ENCODE results near the gene CHRM5.

Gene CHRM5, protein sequence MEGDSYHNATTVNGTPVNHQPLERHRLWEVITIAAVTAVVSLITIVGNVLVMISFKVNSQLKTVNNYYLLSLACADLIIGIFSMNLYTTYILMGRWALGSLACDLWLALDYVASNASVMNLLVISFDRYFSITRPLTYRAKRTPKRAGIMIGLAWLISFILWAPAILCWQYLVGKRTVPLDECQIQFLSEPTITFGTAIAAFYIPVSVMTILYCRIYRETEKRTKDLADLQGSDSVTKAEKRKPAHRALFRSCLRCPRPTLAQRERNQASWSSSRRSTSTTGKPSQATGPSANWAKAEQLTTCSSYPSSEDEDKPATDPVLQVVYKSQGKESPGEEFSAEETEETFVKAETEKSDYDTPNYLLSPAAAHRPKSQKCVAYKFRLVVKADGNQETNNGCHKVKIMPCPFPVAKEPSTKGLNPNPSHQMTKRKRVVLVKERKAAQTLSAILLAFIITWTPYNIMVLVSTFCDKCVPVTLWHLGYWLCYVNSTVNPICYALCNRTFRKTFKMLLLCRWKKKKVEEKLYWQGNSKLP

DNA sequence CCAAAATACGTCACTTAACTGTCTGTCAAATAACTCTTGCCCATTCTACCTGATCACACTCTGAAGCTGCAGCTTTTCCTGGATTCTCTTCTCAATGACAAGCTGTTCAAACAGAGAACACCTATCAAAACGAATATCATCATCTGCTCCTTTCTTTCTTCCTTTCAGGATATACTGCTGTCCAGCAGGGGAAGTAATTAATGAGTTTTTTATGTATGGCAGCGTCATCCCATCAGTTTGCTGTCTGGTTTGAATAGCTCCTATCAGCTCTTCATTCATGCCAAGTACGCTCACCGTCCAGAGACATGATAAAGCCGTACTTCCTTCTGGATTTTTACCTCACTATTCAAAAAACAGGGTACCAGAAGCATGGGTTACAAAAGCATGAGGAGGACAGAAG, at the start of gene CHRM5:
Gene CHRM5, plus strand, starts transcription at position 274 of the 400 bp plus-strand sequence. CDS start 94,221 bp downstream, outside the sequence.
- no peak for DNase-seq

DNA sequence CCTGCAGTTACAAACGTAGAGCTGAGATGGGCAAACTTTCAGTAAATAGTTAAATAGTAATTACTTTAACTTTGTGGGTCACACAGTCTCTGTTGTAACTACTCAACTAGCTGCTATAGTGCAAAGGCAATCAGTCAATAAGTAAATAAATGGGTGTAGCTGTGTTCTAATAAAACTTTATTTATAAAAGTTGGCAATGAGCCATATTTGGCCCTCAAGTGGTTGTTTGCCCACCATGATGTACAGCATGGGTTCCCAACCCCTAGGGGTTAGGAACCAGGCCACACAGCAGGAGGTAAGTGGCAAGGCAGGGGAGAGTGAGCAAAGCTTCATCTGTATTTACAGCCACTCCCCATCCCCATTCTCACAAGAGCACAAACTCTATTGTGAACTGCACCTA, 44.9 kb upstream of the CHRM5 start:
- DNase-seq, result no peak

DNA sequence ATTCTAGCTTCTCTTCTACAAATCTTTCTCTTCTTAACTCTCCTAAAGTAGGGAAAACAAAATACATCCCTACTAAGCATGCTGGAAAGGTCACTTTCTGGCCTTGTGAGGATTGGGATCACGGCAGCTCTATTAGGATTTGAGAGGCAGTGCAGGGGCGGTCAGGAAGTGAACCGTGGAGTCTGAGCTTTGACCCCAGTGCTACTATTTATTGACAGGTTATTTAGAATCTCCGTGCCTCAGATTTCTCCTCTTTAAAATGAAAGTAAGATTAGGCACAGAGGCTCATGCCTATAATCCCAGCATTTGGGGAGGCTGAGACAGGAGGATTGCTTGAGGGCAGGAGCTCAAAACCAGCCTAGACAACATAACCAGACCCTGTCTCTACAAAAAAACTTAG, 42.0 kb upstream of the CHRM5 start:
- no peak for DNase-seq

DNA sequence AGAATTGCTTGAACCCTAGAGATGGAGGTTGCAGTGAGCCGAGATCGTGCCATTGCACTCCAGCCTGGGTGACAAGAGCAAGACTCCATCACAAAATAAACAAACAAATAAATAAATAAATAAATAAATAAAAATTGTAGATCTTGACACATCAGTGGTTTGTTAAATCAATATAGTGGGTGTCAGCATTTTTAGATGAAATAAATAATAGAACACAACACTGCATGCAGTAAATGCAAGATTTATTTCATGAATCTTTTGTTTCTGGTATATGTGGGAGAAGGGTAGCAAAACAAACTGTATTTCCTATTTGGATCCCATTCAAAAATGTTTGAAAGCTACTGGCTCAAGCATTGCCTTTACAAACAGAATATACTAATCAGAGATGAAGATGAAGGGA, 35.6 kb upstream of the CHRM5 start:
- no peak for DNase-seq

DNA sequence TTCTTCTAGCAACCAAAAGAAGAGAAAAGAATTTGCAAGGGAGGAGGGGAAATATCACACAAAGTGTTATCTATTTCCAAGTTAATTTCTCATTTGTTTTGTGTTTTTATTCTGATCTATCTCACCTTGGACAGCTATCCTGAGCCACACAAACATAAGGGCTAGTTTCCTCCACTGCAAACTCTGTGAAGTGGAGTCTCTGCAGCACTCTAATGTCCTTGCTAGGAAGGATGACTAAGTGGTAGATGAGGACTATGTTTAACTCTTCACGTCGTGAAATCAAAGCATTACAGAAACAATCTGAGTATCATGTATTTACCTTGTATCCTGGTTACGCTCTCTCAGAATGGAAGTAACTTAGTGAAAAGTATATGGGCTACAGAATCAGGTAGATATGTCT, 33.9 kb upstream of the CHRM5 start:
- DNase-seq, result no peak

DNA sequence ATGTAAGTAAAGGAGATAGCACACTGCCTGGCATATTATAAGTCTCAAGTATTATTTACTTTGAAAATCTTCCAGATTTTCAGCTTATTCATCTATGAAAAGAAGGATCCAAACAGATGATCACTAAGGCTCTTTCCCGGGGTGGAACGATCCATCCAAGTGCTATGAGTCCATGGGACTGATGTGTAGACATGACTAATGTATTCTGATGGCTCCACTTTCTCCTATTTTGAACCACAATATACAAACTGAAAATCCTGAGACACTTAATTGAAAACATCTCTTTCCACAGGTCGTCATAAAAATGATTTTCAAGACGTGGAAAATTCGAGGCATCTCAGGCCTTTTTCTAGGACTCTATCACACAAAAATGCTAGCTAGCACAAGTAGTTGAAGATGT, 33.4 kb upstream of the CHRM5 start:
- no peak for DNase-seq

DNA sequence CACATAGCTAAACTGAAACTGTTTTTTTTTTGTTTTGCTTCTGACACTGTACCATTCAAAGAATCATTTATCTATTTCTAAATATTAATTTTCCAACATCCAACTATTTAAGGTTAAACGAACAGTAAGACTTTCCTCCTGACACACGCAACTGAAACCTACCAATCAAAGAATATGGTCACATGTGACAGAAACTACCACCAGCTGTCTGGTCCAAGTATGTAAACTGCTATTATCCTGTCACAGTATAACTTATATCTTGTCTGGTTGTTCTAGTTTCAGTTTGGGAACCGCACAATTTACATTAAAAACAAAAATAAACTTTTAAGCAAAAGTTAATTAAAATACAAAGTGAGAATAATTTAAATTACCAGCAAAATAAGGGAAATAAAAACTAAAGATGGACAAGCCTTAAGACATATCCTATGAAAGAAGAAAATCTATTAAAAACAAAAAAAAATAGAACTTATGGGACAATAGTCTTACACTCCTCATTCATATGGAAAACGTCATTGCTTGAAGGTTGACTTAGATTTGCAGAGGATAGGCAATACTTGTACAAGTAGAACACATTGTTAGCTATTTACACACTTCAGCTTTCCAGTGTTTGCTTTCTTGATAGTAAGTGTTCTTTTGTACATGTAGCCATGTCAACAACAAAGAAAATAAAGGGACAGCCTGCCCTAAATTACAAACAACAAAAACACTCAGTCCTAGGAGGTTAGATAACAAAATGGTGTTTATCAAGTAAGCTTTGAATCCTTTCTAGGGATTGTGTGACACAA, 26.8 kb upstream of the CHRM5 start:
- DNase-seq, result no peak

DNA sequence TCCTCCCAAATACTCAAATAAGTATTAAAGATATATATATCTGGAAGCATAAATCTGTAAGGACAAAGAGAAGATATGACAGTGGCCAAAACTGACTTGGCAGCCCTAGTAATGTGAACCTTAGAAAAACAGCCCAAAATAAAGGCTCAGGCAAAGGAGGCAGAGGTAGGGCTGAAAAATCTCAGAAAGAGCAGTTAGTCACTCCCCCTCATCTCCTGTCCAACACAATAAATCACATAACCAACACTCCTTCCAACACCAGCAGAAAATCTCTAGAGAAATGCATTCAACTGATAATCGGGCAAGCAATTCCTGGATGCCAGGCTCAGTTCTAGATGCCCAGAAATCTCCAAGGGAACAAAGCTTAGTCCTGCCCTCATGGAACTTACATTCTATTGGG, 22.1 kb upstream of the CHRM5 start:
- no peak for DNase-seq

DNA sequence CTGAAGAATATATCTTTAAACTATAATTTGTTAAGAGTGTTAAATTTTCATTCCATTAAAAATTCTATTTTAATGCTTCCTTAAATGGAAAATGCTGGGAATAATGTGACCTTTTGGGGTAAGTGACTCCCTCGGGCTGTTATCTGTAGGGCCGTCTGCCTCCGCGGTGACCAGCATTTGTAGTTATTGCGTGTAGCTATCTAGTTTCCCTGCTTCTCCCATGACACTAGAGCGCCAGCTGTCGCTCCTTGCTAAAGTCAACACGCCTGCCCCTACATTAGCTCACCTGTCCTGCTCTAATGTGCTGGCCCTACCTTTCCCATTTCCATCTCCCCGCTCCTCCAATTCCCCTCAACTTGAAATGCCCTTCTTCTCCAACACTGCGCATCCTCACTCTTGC, 12.4 kb upstream of the CHRM5 start:
- no peak for DNase-seq

DNA sequence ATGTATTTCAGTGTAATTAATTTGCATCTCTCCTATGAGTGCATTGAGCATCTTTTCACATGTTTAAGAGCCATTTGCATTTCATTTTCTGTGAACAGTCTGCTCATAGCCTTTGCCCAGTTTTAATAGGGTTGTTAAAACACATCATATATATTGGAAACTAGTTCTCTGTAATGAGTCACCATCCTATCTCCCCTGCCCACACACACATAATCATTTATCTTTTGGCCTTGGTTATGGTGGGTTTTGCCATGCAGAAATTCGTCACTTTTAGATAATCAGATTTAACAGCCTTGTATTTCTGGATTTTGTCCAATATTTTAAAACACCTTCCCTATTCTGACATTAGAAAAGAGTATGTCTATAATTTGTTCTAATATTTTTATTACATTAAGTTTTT, 11.9 kb upstream of the CHRM5 start:
- no peak for DNase-seq

DNA sequence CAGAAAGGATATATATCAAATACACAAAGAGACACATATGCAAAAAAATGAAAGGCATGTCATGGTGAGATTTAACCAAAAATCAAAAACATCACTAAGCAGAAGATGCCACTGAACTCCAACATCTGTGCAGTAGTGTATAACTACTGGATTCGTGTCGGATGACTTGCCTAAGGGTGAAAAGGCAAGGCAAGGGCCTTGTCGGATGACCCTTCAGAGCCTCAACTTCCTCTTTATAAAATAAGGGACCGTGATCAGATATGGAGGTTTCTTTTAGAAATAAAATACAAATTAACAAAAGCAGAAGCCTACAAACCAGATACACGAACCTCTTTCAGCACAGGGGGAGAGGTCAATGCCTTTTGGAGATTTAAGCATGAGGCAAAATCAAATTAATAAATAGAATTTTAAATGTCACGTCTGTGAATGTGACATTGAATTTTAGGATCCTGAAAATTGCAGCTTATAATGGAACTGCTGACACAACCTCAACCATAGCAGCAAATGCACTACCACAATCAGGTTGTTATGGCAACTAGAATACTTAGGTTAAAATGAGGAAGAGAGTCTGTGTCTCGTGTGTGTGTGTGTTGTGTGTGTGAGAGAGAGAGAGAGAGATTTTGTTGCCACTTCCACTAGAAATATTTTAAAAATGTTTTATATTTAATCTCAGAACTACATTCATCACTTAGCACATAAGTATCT, 8.3 kb upstream of the CHRM5 start:
- no peak for DNase-seq

DNA sequence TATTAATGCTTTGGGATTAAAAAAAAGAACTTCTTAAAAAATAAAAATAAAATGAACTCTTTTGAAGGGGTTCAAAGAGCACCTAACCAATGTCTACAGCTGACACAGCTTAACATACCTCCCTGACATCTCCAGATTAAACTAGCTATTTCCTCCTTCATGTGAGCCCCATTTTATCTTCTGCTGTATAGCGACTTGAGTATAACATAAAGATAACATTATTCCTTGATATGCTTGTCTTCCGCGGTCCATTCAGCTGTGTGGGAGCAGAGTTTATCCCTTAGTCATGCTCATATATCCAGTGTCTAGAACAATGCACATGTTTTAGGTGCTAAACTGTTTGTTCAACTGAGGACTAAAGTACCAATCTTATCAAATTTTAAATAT, 7.8 kb upstream of the CHRM5 start:
- DNase-seq, result no peak

DNA sequence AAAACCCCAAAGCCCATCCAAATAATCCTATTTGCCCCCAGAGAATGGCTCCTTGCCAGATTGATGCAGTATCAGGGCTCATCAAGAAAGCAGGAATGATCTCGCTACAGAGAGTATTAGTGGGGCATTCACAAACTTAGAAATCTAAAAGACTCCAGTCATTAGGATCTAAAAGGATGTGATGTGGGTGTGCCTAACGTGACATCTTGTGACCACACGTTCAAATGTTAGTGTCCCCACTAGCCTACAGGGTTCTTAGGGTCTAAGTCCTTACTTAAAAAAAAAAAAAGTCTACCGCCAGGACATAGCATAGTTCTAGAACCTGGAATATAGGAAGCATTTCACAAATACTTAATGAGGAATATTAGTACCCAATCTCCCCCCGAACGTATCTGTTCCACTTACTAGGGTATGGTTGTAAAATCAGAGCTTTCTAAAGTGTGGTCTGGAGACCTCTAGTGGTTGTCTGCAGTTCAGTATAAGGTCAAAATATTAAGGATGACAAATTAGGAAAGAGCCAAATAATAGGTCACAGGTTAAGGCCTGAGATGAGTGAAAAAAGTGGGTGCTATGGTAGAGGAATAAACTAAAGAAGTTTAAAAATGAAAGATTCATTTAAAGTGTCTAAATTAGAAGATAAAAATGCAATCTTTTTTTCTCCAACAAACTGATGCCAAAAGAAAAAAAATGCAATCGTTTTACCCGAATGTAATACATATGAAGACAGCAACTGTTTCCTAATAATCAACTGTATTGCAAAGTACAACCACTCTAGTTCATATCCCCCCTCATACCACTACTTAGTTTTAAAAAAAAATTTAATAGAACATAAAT, 4.2 kb upstream of the CHRM5 start:
- no peak for DNase-seq

DNA sequence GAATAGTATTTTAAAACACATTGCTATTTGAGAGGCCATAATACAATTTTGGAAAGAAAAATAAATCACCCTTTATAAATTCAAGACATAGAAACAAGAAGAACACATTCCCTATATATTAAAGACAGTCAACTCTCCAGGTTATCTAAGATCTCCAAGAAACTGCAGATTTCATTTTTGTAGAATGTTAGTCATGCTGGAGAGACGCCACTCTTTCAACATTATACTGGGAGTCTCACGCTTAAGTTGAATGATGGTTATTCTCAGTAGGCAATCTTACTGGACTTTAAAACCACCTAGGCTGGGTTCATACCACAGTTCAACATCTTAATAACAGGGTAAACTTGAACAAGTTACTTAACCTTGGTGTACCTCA, 3.6 kb upstream of the CHRM5 start:
- no peak for DNase-seq

DNA sequence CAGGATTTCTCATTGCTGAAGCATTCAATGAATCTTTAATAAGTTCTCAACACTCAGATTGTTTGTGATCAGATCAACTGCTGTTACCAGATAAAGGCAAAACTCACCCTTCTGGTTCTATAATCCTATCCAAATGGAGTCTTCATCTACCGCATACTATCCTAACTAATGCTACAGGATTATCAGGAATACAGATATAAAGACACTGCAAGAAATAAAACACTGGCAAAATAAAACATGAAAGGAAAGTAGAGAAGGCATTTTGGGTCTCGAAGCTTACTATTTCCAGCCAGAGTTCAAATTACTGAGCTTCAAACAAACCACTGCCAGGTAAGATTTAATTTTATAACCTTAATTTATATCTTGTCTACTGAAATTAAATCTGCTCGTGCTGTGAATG, 524 bp downstream of the CHRM5 start:
- no peak for DNase-seq

DNA sequence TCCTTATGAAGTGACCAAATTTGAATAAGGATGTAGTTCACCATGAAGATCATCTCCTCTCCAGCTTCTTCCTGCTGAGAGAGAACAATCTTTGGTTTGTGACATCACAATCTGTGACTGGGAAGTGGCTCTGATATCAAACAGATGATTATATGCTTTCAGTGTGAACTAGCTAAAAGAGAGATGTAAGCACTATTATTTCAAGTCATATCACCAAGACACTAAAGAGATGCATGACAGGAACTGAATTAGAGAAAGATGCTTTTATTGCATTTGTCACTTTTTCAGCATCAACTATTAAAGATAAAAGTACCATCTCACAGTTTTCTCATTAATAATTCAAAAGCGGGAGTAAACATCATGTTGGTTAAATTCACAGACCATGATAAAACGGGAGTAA, 3.5 kb downstream of the CHRM5 start:
- DNase-seq, result no peak

DNA sequence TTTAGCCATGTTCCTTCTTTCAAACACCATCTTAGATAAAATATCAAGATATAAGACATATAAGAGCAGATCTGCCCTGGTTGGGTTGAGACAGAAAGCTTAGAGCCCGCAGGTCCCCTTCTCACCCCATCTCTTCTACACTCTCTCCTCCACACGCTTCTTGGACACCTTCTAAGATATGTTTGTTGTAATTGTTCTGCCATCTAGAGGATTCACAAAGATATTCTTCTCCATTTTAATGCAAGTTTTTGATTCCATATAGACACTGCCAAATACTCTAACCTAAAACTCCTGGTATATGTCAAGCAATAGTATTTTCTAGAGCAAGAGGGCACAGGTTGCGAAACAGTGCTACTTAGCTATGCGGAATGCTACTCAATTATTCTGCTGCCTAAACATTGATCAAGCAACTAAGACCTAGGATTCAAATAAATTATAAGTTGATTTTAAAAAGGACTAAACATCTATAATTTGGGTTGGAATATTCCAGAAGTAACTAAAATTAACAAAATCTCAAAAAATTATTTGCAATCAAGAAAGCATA, 6.8 kb downstream of the CHRM5 start:
- no peak for DNase-seq

DNA sequence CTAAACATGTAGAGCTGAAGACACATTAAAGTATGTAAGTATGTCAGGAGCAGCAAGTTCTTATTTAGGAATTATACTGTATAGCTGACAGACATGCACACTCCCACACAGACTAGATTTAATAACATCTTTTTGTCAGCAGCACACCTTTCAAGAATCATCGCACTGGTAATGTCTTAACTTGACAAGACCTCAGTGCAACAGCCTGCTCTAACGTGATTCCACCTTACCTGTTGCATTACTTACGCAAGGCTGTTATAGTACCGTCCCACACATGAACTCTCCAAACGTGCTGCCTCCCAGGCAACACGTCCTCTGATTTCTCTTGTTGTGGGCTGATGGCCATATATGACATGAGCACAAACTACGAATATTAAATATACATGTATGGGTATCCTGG, 11.9 kb downstream of the CHRM5 start:
- no peak for DNase-seq

DNA sequence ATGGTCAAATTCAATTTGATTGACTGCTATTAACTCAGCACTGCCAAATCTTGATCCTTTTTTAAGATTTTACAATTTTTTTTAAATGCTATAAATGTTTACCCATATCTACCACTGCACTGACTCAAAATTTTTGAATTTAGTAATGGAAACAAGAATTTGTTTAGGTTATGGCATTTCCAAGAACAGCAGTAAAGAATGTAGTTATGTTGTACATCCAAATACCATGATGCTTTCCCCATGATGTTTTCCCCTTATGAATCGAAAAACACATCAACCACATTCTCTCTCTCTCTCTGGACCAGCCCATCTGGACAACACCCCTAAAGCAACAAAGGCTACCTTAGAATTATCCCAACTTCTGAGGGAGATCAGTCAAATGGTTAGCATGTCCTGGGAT, 14.2 kb downstream of the CHRM5 start:
- DNase-seq, result no peak

DNA sequence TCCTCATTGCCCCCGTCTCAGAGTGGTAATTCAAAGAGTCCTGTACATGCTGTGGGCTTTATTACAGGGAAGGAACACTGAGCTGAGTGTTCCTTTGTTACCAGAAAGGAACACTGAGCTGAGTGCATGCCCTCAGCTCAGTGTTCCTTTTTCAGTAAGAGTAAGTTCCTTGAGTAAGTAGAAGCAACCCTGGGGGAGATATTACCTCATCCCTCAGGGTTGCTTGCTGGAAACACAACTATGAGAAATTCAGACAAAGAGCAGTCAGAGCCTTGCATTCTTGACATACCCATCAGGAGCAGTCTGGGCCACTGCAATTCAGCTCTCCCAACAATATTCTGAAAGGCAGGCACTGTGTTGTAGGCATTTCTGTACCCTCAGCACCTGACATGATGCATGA, 17.0 kb downstream of the CHRM5 start:
- no peak for DNase-seq

DNA sequence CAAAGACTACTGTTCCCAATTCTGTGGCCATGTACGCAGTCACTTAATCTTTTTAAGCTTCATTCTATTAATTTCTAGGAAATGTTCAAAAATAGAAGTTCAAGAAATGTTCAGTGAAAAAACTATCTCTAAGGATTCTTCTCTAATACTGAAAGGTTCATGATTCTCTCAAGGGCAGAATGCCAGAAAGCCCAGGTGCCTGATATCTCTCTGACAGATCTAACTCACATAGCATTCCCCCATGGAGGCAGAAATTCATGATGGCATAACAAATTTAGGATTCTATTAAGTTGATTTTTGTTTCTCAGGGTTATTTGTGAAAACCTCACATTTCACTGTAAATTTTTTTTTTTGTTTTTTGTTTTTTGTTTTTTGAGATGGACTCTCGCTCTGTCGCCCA, 17.5 kb downstream of the CHRM5 start:
- no peak for DNase-seq

DNA sequence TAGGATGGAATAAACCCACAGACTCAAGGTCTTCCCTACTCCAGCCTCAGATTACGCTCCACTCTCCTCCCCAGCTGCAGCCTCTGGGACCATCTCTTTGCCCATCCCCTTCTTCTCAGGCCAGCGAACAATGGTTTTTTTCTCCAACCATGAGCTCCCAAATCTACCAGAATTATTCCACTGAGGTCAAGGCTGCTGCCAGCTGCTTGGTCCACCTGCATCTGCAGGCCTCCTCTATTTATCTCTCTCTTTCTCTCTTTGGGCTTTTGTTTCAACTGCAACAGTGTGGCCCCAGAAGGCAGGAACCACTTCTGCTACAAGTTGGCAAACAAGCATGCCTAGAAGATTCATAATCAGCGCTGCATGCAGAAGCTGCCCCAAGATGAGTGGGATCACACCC, 19.1 kb downstream of the CHRM5 start:
- no peak for DNase-seq

Measured in cortex of kidney (tissue), 1 donor.